ENCODE data around the gene NT5DC3.

DNA sequence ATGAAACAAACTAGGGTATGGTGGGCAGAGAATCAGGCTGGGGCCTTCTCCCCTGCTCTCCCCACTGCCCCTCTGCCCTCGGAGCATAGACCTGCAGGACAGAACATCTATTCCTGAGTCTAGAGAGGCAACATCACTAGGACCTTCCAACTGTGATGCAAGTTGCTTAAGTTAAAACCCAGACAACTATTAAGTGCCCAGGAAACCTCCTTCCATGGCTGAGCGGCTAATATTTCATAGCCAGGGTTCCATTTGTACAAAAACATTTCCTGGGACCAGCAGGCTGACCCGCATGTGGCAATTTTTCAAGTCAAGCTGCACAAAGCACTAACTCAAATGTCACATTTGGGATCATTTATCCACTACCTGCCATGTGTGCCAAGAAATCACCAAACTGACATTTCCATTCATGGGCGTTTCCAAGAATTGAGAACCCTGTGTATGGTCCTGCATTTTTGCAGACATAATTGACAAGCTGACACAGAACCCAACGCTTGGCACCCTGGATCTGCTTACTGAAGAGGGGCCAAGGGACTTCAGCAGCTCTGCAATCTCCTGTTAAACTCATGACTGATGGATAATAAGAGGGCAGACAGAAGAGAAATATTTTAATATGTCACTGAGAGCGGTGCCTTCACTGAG is 32.7 kb downstream of the NT5DC3 start:
- TF ChIP-seq, protein P1, sequence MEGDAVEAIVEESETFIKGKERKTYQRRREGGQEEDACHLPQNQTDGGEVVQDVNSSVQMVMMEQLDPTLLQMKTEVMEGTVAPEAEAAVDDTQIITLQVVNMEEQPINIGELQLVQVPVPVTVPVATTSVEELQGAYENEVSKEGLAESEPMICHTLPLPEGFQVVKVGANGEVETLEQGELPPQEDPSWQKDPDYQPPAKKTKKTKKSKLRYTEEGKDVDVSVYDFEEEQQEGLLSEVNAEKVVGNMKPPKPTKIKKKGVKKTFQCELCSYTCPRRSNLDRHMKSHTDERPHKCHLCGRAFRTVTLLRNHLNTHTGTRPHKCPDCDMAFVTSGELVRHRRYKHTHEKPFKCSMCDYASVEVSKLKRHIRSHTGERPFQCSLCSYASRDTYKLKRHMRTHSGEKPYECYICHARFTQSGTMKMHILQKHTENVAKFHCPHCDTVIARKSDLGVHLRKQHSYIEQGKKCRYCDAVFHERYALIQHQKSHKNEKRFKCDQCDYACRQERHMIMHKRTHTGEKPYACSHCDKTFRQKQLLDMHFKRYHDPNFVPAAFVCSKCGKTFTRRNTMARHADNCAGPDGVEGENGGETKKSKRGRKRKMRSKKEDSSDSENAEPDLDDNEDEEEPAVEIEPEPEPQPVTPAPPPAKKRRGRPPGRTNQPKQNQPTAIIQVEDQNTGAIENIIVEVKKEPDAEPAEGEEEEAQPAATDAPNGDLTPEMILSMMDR (conservative IDR thresholded peaks at IDR 0.05; ENCODE audit: low read length) = no peak
- TF ChIP-seq EZH2phosphoT487 (IDR thresholded peaks at IDR 0.05; ENCODE audit: borderline replicate concordance) = no peak

Data from Loucy (cell line).